Panc1 (cell line): ENCODE measurements around the gene RPE. TPM values are rescaled to one million over a fixed set of nuclear protein-coding genes. Genes with fewer than 3 reads are reported as not detected.

Experiments used
- ATAC-seq: fragments of 200-7000 bp; cut with Tn5 transposase; 2 replicates; pipeline ENCODE4 v1.9.1; 2020; ENCODE audit warnings: mild to moderate bottlenecking, moderate library complexity
- BruUV-seq: library from RNA; stranded (reverse); fragments of 400-500 nt; replicated peaks from 2 replicates; lab custom pipeline; 2021; lab: Mats Ljungman, UMichigan
- CTCF ChIA-PET: fragments of 300-600 bp; sonication (Branson Sonifier 250); formaldehyde crosslinking; loops from one replicate; lab custom pipeline; 2022; ENCODE audit warnings: antibody characterized with exemption; lab: Charles Lee
- POLR2A ChIA-PET: fragments of 300-600 bp; sonication (Branson Sonifier 250); formaldehyde crosslinking; loops from one replicate; lab custom pipeline; 2022; ENCODE audit warnings: antibody characterized with exemption; lab: Charles Lee
- DNase-seq: peaks from one replicate; pipeline ENCODE4 v3.0.0-alpha.2; 2010; ENCODE audit warnings: low read depth, low spot score
- H3K27ac ChIP-seq: 2 replicates; pipeline ENCODE4 v1.5.1; 2011; ENCODE audit warnings: mild to moderate bottlenecking, low read length, inconsistent platforms
- H3K27me3 ChIP-seq: fragments of 200-500 bp; sonication (Bioruptor generic); 2 replicates; pipeline ENCODE4 v1.6.0; 2014; ENCODE audit warnings: low read length, inconsistent platforms; ENCODE audit not compliant: control insufficient read depth, insufficient read depth
- H3K36me3 ChIP-seq: fragments of 200-500 bp; sonication (Bioruptor generic); 2 replicates; pipeline ENCODE4 v1.5.1; 2014; ENCODE audit warnings: inconsistent platforms, mild to moderate bottlenecking, low read length, moderate library complexity; ENCODE audit not compliant: control insufficient read depth, insufficient read depth
- H3K4me1 ChIP-seq: 2 replicates; pipeline ENCODE4 v1.5.1; 2011; ENCODE audit warnings: inconsistent platforms, mild to moderate bottlenecking, low read length, moderate library complexity; ENCODE audit not compliant: control insufficient read depth, insufficient read depth
- H3K4me3 ChIP-seq, 2 experiments: 2 replicates each; pipeline ENCODE4 v1.5.1; 2011 to 2012; ENCODE audit warnings: low read depth in 2 of 2, low read length in 2 of 2, mild to moderate bottlenecking in 2 of 2, inconsistent platforms in 1 of 2, moderate library complexity in 1 of 2
- H3K9me3 ChIP-seq: fragments of 200-500 bp; sonication (Bioruptor generic); 2 replicates; pipeline ENCODE4 v1.5.1; 2014; ENCODE audit warnings: low read depth, mild to moderate bottlenecking, inconsistent platforms, low read length, moderate library complexity; ENCODE audit not compliant: control insufficient read depth, insufficient read depth
- CTCF ChIP-seq: fragments of 450-650 bp; IDR thresholded peaks from 2 replicates; pipeline ENCODE4 v1.5.1; 2017; ENCODE audit warnings: mild to moderate bottlenecking
- POLR2AphosphoS5 ChIP-seq: IDR thresholded peaks from 2 replicates; pipeline ENCODE4 v1.6.1; 2012; ENCODE audit warnings: mild to moderate bottlenecking, low read depth, low read length, moderate library complexity
- REST ChIP-seq, 2 experiments: IDR thresholded peaks; 2 replicates each; pipeline ENCODE4 v1.6.1; 2011 to 2012; ENCODE audit warnings: low read depth in 2 of 2, control low read depth in 1 of 2, low read length in 1 of 2, mild to moderate bottlenecking in 1 of 2, moderate library complexity in 1 of 2; ENCODE audit not compliant: insufficient read depth in 1 of 2
- SIN3A ChIP-seq: IDR thresholded peaks from 2 replicates; pipeline ENCODE4 v1.6.1; 2012; ENCODE audit warnings: low read depth, mild to moderate bottlenecking, low read length, moderate library complexity, borderline replicate concordance; ENCODE audit not compliant: insufficient read depth
- TCF7L2 ChIP-seq: IDR thresholded peaks from 2 replicates; pipeline ENCODE4 v1.6.1; 2011; ENCODE audit warnings: mild to moderate bottlenecking, low read depth, low read length, inconsistent platforms
- in situ Hi-C: cut with HindIII; loops from 2 replicates; pipeline ENCODE4 v1.10.0; 2016; ENCODE audit warnings: low sequenced_read_pairs, low pct_unique_long_range_greater_than_20kb
- intact Hi-C: fragments of 100-400 bp; cut with micrococcal nuclease; formaldehyde crosslinking; loops from one replicate; pipeline ENCODE4 v1.10.0; 2022; ENCODE audit not compliant: unreplicated experiment
- total RNA-seq: library from RNA; stranded (reverse); gene quantifications from one replicate; pipeline ENCODE4 v1.2.1, GENCODE V29; 2021; ENCODE audit not compliant: unreplicated experiment

RPE gene
- total RNA-seq, 1 experiment from 2014 or later = 100 TPM

GRCh38 chr2:210000464-210001324 lies 1.7 kb upstream of the RPE start:
- no peaks in the 10 kb centered on the region for H3K27me3 ChIP-seq
- H3K36me3 ChIP-seq = peaks cover under 1% of the 10 kb centered on the region
- DNase-seq = no peak
- in situ Hi-C loops (no loop called here), intact Hi-C loops (no loop called here)
- peaks cover 23% of the 10 kb centered on the region for H3K4me1 ChIP-seq
- ChIA-PET CTCF (no interaction called here), POLR2A (no interaction called here)
- H3K27ac ChIP-seq = no peak overlapping the region
- H3K9me3 ChIP-seq = no peaks in the 10 kb centered on the region
- H3K4me3 ChIP-seq = no peak overlapping the region
- TF ChIP-seq REST (IDR thresholded peaks at IDR 0.05; ENCODE audit: insufficient read depth in 1 of 2, low read depth in 2 of 2, low read length in 1 of 2) (no peak), SIN3A (no peak), POLR2AphosphoS5 (no peak), CTCF (no peak), TCF7L2 (no peak)
- BruUV-seq = no TSS peak
- no peak for ATAC-seq

DNA sequence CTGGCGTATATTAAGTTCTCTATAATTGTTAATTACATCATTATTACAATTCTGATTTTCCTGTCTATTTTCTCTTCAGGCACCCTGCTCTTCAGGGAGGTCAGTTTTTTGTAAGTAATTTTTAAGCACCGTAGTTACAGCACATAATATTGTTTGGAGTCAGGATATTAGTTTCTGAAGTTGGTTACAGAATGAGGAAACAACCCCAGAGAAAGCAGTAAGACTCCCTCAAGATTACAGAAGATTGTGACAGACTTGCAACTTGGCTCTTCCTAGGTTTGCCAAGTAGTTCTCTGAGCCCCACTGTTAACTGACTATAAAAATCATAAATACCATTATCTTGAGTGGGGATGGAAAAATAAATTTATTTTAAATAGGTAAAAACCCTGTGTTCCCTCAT lies 921 bp downstream of the RPE start:
- TF ChIP-seq CTCF = no peak
- TF ChIP-seq SIN3A = no peak
- no peak for TF ChIP-seq POLR2AphosphoS5
- TF ChIP-seq REST (IDR thresholded peaks at IDR 0.05; ENCODE audit: insufficient read depth in 1 of 2, low read depth in 2 of 2, low read length in 1 of 2) = no peak
- TF ChIP-seq TCF7L2 = no peak
- Histone ChIP-seq H3K27ac (peak overlapping the region; percentile 86), H3K27me3 (no peaks in the 10 kb centered on the region), H3K36me3 (peaks cover 6% of the 10 kb centered on the region), H3K4me3 (peak overlapping the region; percentile 79 to 85), H3K9me3 (no peaks in the 10 kb centered on the region), H3K4me1 (peaks cover 23% of the 10 kb centered on the region)
- in situ Hi-C loops = no loop called here
- intact Hi-C loops = no loop called here
- POLR2A ChIA-PET = no interaction called here
- no peak for ATAC-seq
- no peak for DNase-seq
- CTCF ChIA-PET = no interaction called here
- BruUV-seq = no TSS peak
